Gastrocnemius medialis (tissue), 4 donors: ENCODE measurements around the gene AGER. TPM values are rescaled to one million over a fixed set of nuclear protein-coding genes. Genes with fewer than 3 reads are reported as not detected.

Experiments
- ATAC-seq, 2 donors: fragments of 150-250 bp; one replicate each; pipeline ENCODE4 v1.9.1; 2016
- DNase-seq, 2 donors: peaks; one replicate each; pipeline ENCODE4 v3.0.0-alpha.2; 2019
- H3K27ac ChIP-seq, 4 donors: fragments of 200-600 bp; sonication (generic); 1 replicate in 1 of 4; 2 replicates in 3 of 4; pipeline ENCODE4 v1.5.1; 2016 to 2018; ENCODE audit warnings: mild to moderate bottlenecking in 2 of 4, moderate library complexity in 1 of 4
- H3K27me3 ChIP-seq, 3 donors: fragments of 200-600 bp; sonication (generic) in 2 of 3; 1 replicate in 1 of 3; 2 replicates in 2 of 3; pipeline versions ENCODE4 v1.5.1 to v1.6.0; 2016 to 2019; ENCODE audit warnings: mild to moderate bottlenecking in 1 of 3, moderate library complexity in 1 of 3
- H3K36me3 ChIP-seq, 2 donors: fragments of 200-600 bp; sonication (generic) in 1 of 2; one replicate each; pipeline ENCODE4 v1.5.1; 2017 to 2018
- H3K4me1 ChIP-seq, 2 donors: fragments of 200-600 bp; sonication (generic) in 1 of 2; one replicate each; pipeline ENCODE4 v1.5.1; 2016 to 2017; ENCODE audit warnings: mild to moderate bottlenecking in 2 of 2
- H3K4me3 ChIP-seq, 4 donors: fragments of 200-600 bp; sonication (generic) in 3 of 4; 1 replicate in 1 of 4; 2 replicates in 3 of 4; pipeline ENCODE4 v1.5.1; 2016 to 2019; ENCODE audit warnings: mild to moderate bottlenecking in 2 of 4
- H3K9me3 ChIP-seq, 3 donors: fragments of 200-600 bp; sonication (generic) in 2 of 3; 1 replicate in 1 of 3; 2 replicates in 2 of 3; pipeline ENCODE4 v1.5.1; 2016 to 2019
- POLR2A ChIP-seq, 2 donors: fragments of 450-650 bp; IDR thresholded peaks; one replicate each; pipeline ENCODE4 v1.6.1; 2017; ENCODE audit warnings: antibody characterized with exemption in 2 of 2, mild to moderate bottlenecking in 2 of 2, moderate library complexity in 2 of 2
- in situ Hi-C, 4 donors: fragments of 200-750 bp; cut with MboI; loops; one replicate each; pipeline versions ENCODE4 v1.15.0 to v1.8.0; 2017; ENCODE audit warnings: low sequenced_read_pairs in 4 of 4
- intact Hi-C: fragments of 100-400 bp; cut with DNase I; formaldehyde crosslinking; loops from one replicate; pipeline ENCODE4 v1.15.1; 2023; ENCODE audit warnings: low total_unique reads
- total RNA-seq, 4 donors: library from RNA; depleted of rRNA; stranded (reverse); fragments of >200 nt; gene quantifications; one replicate each; pipeline versions ENCODE4 v1.1.0 to v1.2.3, GENCODE V29; 2016
- TF ChIP-seq, protein P1 (sequence below), 5 experiments: fragments of 450-650 bp in 3 of 5; fragments of 200-600 bp in 2 of 5; sonication (generic) in 2 of 5; IDR thresholded peaks in 4 of 5; conservative IDR thresholded peaks in 1 of 5; 1 replicate in 4 of 5; 2 replicates in 1 of 5; pipeline ENCODE4 v1.5.1; 2016 to 2019; ENCODE audit warnings: antibody characterized with exemption in 5 of 5, mild to moderate bottlenecking in 3 of 5, moderate library complexity in 3 of 5

The AGER gene
- total RNA-seq, 4 donors from 2014 or later, result 1.9 TPM; not detected in 3

DNA sequence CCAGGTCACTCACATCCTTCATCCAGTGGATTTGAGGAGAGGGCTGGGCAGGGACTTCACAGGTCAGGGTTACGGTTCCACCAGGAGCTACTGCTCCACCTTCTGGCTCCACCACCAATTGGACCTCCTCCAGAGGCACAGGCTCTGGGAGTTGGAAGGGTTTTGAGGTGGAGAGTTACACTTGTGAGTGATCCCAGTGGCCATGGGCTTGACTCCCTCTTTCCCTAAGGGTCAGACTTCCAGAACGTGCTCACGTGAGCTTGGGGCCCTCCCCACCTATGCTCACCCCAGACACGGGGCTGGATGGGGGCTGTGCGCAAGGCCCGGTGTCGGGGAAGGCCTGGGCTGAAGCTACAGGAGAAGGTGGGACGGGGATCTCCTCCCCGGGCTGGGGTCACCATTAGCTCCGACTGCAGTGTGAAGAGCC, 1.5 kb downstream of the AGER start:
- Histone ChIP-seq H3K4me1 (peaks cover 31 to 51% of the 10 kb centered on the region in 2 donors), H3K27me3 (no peaks in the 10 kb centered on the region), H3K4me3 (no peak overlapping the region), H3K36me3 (peaks cover 0 to 24% of the 10 kb centered on the region in 2 donors), H3K9me3 (no peaks in the 10 kb centered on the region), H3K27ac (peak overlapping the region; percentile 62 to 99 (median 83))
- intact Hi-C loops (no loop called here), in situ Hi-C loops (loop anchor here in 3 of 4 donors (25.0 kb wide), 6 partner anchors 220 to 1570 kb away; partner anchors contain the start of genes BRD2 (in 3 of the 3), HLA-DMA (in 3 of the 3), APOM (in 2 of the 3) and BAG6 (in 2 of the 3))
- no peak for DNase-seq
- TF ChIP-seq POLR2A (IDR thresholded peaks at IDR 0.05), result no peak
- TF ChIP-seq, protein P1, sequence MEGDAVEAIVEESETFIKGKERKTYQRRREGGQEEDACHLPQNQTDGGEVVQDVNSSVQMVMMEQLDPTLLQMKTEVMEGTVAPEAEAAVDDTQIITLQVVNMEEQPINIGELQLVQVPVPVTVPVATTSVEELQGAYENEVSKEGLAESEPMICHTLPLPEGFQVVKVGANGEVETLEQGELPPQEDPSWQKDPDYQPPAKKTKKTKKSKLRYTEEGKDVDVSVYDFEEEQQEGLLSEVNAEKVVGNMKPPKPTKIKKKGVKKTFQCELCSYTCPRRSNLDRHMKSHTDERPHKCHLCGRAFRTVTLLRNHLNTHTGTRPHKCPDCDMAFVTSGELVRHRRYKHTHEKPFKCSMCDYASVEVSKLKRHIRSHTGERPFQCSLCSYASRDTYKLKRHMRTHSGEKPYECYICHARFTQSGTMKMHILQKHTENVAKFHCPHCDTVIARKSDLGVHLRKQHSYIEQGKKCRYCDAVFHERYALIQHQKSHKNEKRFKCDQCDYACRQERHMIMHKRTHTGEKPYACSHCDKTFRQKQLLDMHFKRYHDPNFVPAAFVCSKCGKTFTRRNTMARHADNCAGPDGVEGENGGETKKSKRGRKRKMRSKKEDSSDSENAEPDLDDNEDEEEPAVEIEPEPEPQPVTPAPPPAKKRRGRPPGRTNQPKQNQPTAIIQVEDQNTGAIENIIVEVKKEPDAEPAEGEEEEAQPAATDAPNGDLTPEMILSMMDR (IDR thresholded peaks at IDR 0.05 in 4 of 5, conservative IDR thresholded peaks at IDR 0.05 in 1 of 5), result no peak
- ATAC-seq, result no peak

DNA sequence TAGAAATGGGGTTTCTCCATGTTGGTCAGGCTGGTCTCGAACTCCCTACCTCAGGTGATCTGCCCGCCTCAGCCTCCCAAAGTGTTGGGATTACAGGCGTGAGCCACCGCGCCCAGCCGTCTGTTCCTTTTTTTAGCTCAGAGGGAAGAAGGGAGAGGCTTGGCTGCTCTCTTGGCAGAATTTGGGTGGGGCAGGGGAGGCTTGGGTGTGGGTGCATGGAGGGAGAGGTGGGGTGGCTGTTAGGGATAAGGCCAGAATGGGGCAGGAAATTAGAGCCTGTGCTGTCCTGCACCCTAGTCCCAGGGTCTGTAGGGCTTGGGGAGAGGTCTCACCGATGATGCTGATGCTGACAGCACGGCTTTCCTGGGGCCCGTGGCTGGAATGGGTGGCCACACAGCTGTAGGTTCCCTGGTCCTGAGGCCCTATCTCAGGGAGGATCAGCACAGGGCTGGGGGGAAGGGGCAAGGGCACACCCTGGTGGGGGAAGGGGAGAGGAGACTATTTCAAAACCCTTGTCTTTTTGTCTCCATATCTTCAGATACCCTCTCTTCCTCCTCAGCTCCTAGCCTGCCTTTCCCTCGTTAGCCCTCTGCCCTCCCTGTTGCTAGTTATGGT, 2.0 kb downstream of the AGER start:
- in situ Hi-C loops (loop anchor here in 3 of 4 donors (25.0 kb wide), 6 partner anchors 220 to 1570 kb away; partner anchors contain the start of genes BRD2 (in 3 of the 3), HLA-DMA (in 3 of the 3), APOM (in 2 of the 3) and BAG6 (in 2 of the 3)), intact Hi-C loops (no loop called here)
- ATAC-seq (no peak), DNase-seq (no peak)
- no peak for TF ChIP-seq POLR2A (IDR thresholded peaks at IDR 0.05)
- TF ChIP-seq, protein P1 (IDR thresholded peaks at IDR 0.05 in 4 of 5, conservative IDR thresholded peaks at IDR 0.05 in 1 of 5), result no peak
- peaks cover 32 to 54% of the 10 kb centered on the region in 2 donors for H3K4me1 ChIP-seq
- H3K9me3 ChIP-seq, result no peaks in the 10 kb centered on the region
- peak overlapping the region; percentile 62 to 99 (median 83) for H3K27ac ChIP-seq
- no peak overlapping the region for H3K4me3 ChIP-seq
- peaks cover 0 to 22% of the 10 kb centered on the region in 2 donors for H3K36me3 ChIP-seq
- H3K27me3 ChIP-seq, result no peaks in the 10 kb centered on the region

DNA sequence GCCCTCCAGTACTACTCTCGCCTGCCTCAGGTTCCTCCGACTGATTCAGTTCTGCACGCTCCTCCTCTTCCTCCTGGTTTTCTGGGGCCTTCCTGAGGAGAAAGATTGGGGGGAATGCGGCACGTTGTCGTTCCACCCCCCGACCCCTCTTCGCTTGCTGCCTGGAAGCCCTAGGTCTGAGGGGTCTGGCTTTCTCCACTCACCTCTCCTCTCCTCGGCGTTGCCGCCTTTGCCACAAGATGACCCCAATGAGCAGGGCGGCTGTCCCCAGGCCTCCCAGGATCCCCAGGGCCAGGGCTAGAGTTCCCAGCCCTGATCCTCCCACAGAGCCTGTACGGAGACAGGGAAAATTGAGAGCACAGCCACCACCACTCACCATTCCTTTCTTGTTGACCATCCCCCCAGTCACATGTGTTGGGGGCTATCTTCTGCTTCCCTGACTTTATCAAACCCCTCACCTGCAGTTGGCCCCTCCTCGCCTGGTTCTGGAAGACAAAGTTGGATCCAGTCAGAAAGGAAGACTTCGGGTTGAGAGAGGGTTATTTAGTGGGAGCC, 2.8 kb downstream of the AGER start:
- no peak for ATAC-seq
- no peaks in the 10 kb centered on the region for H3K9me3 ChIP-seq
- no peak overlapping the region for H3K4me3 ChIP-seq
- TF ChIP-seq, protein P1 (IDR thresholded peaks at IDR 0.05 in 4 of 5, conservative IDR thresholded peaks at IDR 0.05 in 1 of 5), result no peak
- no peak for TF ChIP-seq POLR2A (IDR thresholded peaks at IDR 0.05)
- intact Hi-C loops (no loop called here), in situ Hi-C loops (loop anchor here in 3 of 4 donors (25.0 kb wide), 6 partner anchors 219 to 1569 kb away; partner anchors contain the start of genes BRD2 (in 3 of the 3), HLA-DMA (in 3 of the 3), APOM (in 2 of the 3) and BAG6 (in 2 of the 3))
- DNase-seq, result no peak
- peaks cover 0 to 19% of the 10 kb centered on the region in 2 donors for H3K36me3 ChIP-seq
- H3K27me3 ChIP-seq, result no peaks in the 10 kb centered on the region
- peak overlapping the region in 3 of 4 donors; percentile 4 to 84 (median 62) for H3K27ac ChIP-seq
- peaks cover 37 to 54% of the 10 kb centered on the region in 2 donors for H3K4me1 ChIP-seq

DNA sequence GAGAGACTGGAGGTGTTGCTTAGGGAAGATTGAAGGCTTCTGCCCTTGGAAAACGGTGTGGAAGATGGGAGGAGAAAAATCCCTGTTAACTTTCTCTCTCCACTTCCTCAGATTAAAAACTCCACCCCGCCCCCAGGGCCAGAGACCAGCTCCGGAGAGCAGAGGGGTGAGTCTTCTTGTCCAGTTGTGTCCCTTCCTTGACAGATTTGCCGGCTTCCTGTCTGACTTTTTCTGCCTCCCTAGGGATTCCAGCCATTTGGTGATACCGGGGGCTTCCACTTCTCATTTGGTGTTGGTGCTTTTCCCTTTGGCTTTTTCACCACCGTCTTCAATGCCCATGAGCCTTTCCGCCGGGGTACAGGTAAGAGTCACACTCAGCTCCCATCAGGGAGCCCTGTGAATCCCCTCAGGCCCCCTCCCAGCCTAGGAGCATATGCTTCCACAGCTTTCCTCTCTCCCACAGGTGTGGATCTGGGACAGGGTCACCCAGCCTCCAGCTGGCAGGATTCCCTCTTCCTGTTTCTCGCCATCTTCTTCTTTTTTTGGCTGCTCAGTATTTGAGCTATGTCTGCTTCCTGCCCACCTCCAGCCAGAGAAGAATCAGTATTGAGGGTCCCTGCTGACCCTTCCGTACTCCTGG, 4.2 kb downstream of the AGER start:
- ATAC-seq (no peak), DNase-seq (no peak)
- H3K27me3 ChIP-seq, result no peaks in the 10 kb centered on the region
- H3K27ac ChIP-seq, result peak overlapping the region; percentile 92 to 99 (median 96)
- in situ Hi-C loops (loop anchor here in 3 of 4 donors (25.0 kb wide), 6 partner anchors 218 to 1568 kb away; partner anchors contain the start of genes BRD2 (in 3 of the 3), HLA-DMA (in 3 of the 3), APOM (in 2 of the 3) and BAG6 (in 2 of the 3)), intact Hi-C loops (loop anchor here (5.0 to 10.0 kb wide), 6 partner anchors 205 to 1135 kb away; partner anchors contain the start of genes B3GALT4, BRD2, CSNK2B and DXO)
- no peak overlapping the region for H3K4me3 ChIP-seq
- TF ChIP-seq, protein P1 (IDR thresholded peaks at IDR 0.05 in 4 of 5, conservative IDR thresholded peaks at IDR 0.05 in 1 of 5), result no peak
- no peak for TF ChIP-seq POLR2A (IDR thresholded peaks at IDR 0.05)
- H3K9me3 ChIP-seq, result no peaks in the 10 kb centered on the region
- H3K4me1 ChIP-seq, result peaks cover 42 to 49% of the 10 kb centered on the region in 2 donors
- peaks cover 0 to 19% of the 10 kb centered on the region in 2 donors for H3K36me3 ChIP-seq
